ENCODE results near the gene PHKB.

PHKB gene

GRCh38 chr16:47711809-47712208 is 250.7 kb downstream of the PHKB start:
- Histone ChIP-seq H3K27me3 (ENCODE audit: control insufficient read depth, insufficient read depth, low read length) (no peaks in the 10 kb centered on the region), H3K4me3 (ENCODE audit: low read length) (no peak overlapping the region), H3K27ac (ENCODE audit: low read length) (no peak overlapping the region), H3K9ac (ENCODE audit: low read length) (no peak overlapping the region), H3K4me1 (ENCODE audit: control insufficient read depth, low read depth, low read length) (no peaks in the 10 kb centered on the region), H3K36me3 (ENCODE audit: control insufficient read depth, low read depth, low read length) (no peaks in the 10 kb centered on the region), H3K9me3 (ENCODE audit: control insufficient read depth, low read depth, low read length) (no peaks in the 10 kb centered on the region)

- H3K9ac ChIP-seq (ENCODE audit: low read length) = no peak overlapping the region
- no peaks in the 10 kb centered on the region for H3K36me3 ChIP-seq (ENCODE audit: control insufficient read depth, low read depth, low read length)
- no peaks in the 10 kb centered on the region for H3K27me3 ChIP-seq (ENCODE audit: control insufficient read depth, insufficient read depth, low read length)
- H3K27ac ChIP-seq (ENCODE audit: low read length) = no peak overlapping the region
- H3K4me1 ChIP-seq (ENCODE audit: control insufficient read depth, low read depth, low read length) = no peaks in the 10 kb centered on the region
- no peaks in the 10 kb centered on the region for H3K9me3 ChIP-seq (ENCODE audit: control insufficient read depth, low read depth, low read length)
- no peak overlapping the region for H3K4me3 ChIP-seq (ENCODE audit: low read length)
These were observed 251.4 kb downstream of the PHKB start for GRCh38 chr16:47712276-47713224.

GRCh38 chr16:47713225-47713595 is 252.1 kb downstream of the PHKB start:
- H3K9ac ChIP-seq (ENCODE audit: low read length) = no peak overlapping the region
- H3K4me1 ChIP-seq (ENCODE audit: control insufficient read depth, low read depth, low read length) = no peaks in the 10 kb centered on the region
- H3K9me3 ChIP-seq (ENCODE audit: control insufficient read depth, low read depth, low read length) = no peaks in the 10 kb centered on the region
- no peaks in the 10 kb centered on the region for H3K36me3 ChIP-seq (ENCODE audit: control insufficient read depth, low read depth, low read length)
- H3K4me3 ChIP-seq (ENCODE audit: low read length) = no peak overlapping the region
- H3K27ac ChIP-seq (ENCODE audit: low read length) = no peak overlapping the region
- no peaks in the 10 kb centered on the region for H3K27me3 ChIP-seq (ENCODE audit: control insufficient read depth, insufficient read depth, low read length)

- H3K27me3 ChIP-seq (ENCODE audit: control insufficient read depth, insufficient read depth, low read length) = no peaks in the 10 kb centered on the region
- H3K36me3 ChIP-seq (ENCODE audit: control insufficient read depth, low read depth, low read length) = no peaks in the 10 kb centered on the region
- H3K27ac ChIP-seq (ENCODE audit: low read length) = no peak overlapping the region
- no peaks in the 10 kb centered on the region for H3K4me1 ChIP-seq (ENCODE audit: control insufficient read depth, low read depth, low read length)
- H3K9me3 ChIP-seq (ENCODE audit: control insufficient read depth, low read depth, low read length) = no peaks in the 10 kb centered on the region
- H3K9ac ChIP-seq (ENCODE audit: low read length) = no peak overlapping the region
- no peak overlapping the region for H3K4me3 ChIP-seq (ENCODE audit: low read length)
These were observed 254.4 kb downstream of the PHKB start for GRCh38 chr16:47715442-47716083.

- Histone ChIP-seq H3K9ac (ENCODE audit: low read length) (no peak overlapping the region), H3K27me3 (ENCODE audit: control insufficient read depth, insufficient read depth, low read length) (no peaks in the 10 kb centered on the region), H3K4me1 (ENCODE audit: control insufficient read depth, low read depth, low read length) (no peaks in the 10 kb centered on the region), H3K36me3 (ENCODE audit: control insufficient read depth, low read depth, low read length) (no peaks in the 10 kb centered on the region), H3K27ac (ENCODE audit: low read length) (no peak overlapping the region), H3K9me3 (ENCODE audit: control insufficient read depth, low read depth, low read length) (no peaks in the 10 kb centered on the region), H3K4me3 (ENCODE audit: low read length) (no peak overlapping the region)
These were observed 255.4 kb downstream of the PHKB start for GRCh38 chr16:47716571-47716970.

GRCh38 chr16:47719713-47720112 is 258.6 kb downstream of the PHKB start:
- no peak overlapping the region for H3K9ac ChIP-seq (ENCODE audit: low read length)
- H3K4me3 ChIP-seq (ENCODE audit: low read length) = no peak overlapping the region
- H3K27me3 ChIP-seq (ENCODE audit: control insufficient read depth, insufficient read depth, low read length) = no peaks in the 10 kb centered on the region
- H3K36me3 ChIP-seq (ENCODE audit: control insufficient read depth, low read depth, low read length) = no peaks in the 10 kb centered on the region
- no peak overlapping the region for H3K27ac ChIP-seq (ENCODE audit: low read length)
- H3K4me1 ChIP-seq (ENCODE audit: control insufficient read depth, low read depth, low read length) = no peaks in the 10 kb centered on the region
- H3K9me3 ChIP-seq (ENCODE audit: control insufficient read depth, low read depth, low read length) = no peaks in the 10 kb centered on the region

GRCh38 chr16:47721006-47721637 is 260.0 kb downstream of the PHKB start:
- H3K36me3 ChIP-seq (ENCODE audit: control insufficient read depth, low read depth, low read length) = no peaks in the 10 kb centered on the region
- no peaks in the 10 kb centered on the region for H3K9me3 ChIP-seq (ENCODE audit: control insufficient read depth, low read depth, low read length)
- no peaks in the 10 kb centered on the region for H3K27me3 ChIP-seq (ENCODE audit: control insufficient read depth, insufficient read depth, low read length)
- H3K9ac ChIP-seq (ENCODE audit: low read length) = no peak overlapping the region
- H3K27ac ChIP-seq (ENCODE audit: low read length) = no peak overlapping the region
- H3K4me3 ChIP-seq (ENCODE audit: low read length) = no peak overlapping the region
- H3K4me1 ChIP-seq (ENCODE audit: control insufficient read depth, low read depth, low read length) = no peaks in the 10 kb centered on the region

GRCh38 chr16:47722046-47722445 is 260.9 kb downstream of the PHKB start:
- Histone ChIP-seq H3K4me3 (ENCODE audit: low read length) (no peak overlapping the region), H3K9me3 (ENCODE audit: control insufficient read depth, low read depth, low read length) (no peaks in the 10 kb centered on the region), H3K27me3 (ENCODE audit: control insufficient read depth, insufficient read depth, low read length) (no peaks in the 10 kb centered on the region), H3K9ac (ENCODE audit: low read length) (no peak overlapping the region), H3K27ac (ENCODE audit: low read length) (no peak overlapping the region), H3K36me3 (ENCODE audit: control insufficient read depth, low read depth, low read length) (no peaks in the 10 kb centered on the region), H3K4me1 (ENCODE audit: control insufficient read depth, low read depth, low read length) (no peaks in the 10 kb centered on the region)

GRCh38 chr16:47724115-47724785 is 263.1 kb downstream of the PHKB start:
- no peaks in the 10 kb centered on the region for H3K4me1 ChIP-seq (ENCODE audit: control insufficient read depth, low read depth, low read length)
- H3K9ac ChIP-seq (ENCODE audit: low read length) = no peak overlapping the region
- no peak overlapping the region for H3K4me3 ChIP-seq (ENCODE audit: low read length)
- no peaks in the 10 kb centered on the region for H3K9me3 ChIP-seq (ENCODE audit: control insufficient read depth, low read depth, low read length)
- no peaks in the 10 kb centered on the region for H3K27me3 ChIP-seq (ENCODE audit: control insufficient read depth, insufficient read depth, low read length)
- no peak overlapping the region for H3K27ac ChIP-seq (ENCODE audit: low read length)
- no peaks in the 10 kb centered on the region for H3K36me3 ChIP-seq (ENCODE audit: control insufficient read depth, low read depth, low read length)

- no peaks in the 10 kb centered on the region for H3K27me3 ChIP-seq (ENCODE audit: control insufficient read depth, insufficient read depth, low read length)
- H3K9me3 ChIP-seq (ENCODE audit: control insufficient read depth, low read depth, low read length) = no peaks in the 10 kb centered on the region
- no peak overlapping the region for H3K27ac ChIP-seq (ENCODE audit: low read length)
- H3K9ac ChIP-seq (ENCODE audit: low read length) = no peak overlapping the region
- H3K4me3 ChIP-seq (ENCODE audit: low read length) = no peak overlapping the region
- no peaks in the 10 kb centered on the region for H3K4me1 ChIP-seq (ENCODE audit: control insufficient read depth, low read depth, low read length)
- H3K36me3 ChIP-seq (ENCODE audit: control insufficient read depth, low read depth, low read length) = no peaks in the 10 kb centered on the region
These were observed 264.1 kb downstream of the PHKB start for GRCh38 chr16:47725188-47725695.

- Histone ChIP-seq H3K36me3 (ENCODE audit: control insufficient read depth, low read depth, low read length) (no peaks in the 10 kb centered on the region), H3K27ac (ENCODE audit: low read length) (no peak overlapping the region)
These were observed 265.0 kb downstream of the PHKB start for GRCh38 chr16:47726031-47726675.

More at GRCh38 chr16:47726031-47726675, 265.0 kb downstream of the PHKB start:
- Histone ChIP-seq H3K9me3 (ENCODE audit: control insufficient read depth, low read depth, low read length) (no peaks in the 10 kb centered on the region), H3K27me3 (ENCODE audit: control insufficient read depth, insufficient read depth, low read length) (no peaks in the 10 kb centered on the region), H3K9ac (ENCODE audit: low read length) (no peak overlapping the region), H3K4me1 (ENCODE audit: control insufficient read depth, low read depth, low read length) (peaks cover 2% of the 10 kb centered on the region), H3K4me3 (ENCODE audit: low read length) (no peak overlapping the region)
